HG02840 (cell line): ENCODE results near the gene KPNA3.
"Not testable (repeated sequence)": the region's sequence is repeated elsewhere in the genome, so short reads cannot be mapped to it uniquely, and the experiment has no call there.

Experiments
- ATAC-seq: cut with Tn5 transposase; IDR thresholded peaks from one replicate; pipeline ENCODE4 v1.9.1; 2021; ENCODE audit warnings: mild to moderate bottlenecking, moderate library complexity, moderate number of reproducible peaks; ENCODE audit not compliant: unreplicated experiment, low FRiP score

KPNA3 gene

GRCh38 chr13:49810567-49811526 is 18.4 kb upstream of the KPNA3 start:
- ATAC-seq, result no peak

- ATAC-seq, result no peak
Observed at GRCh38 chr13:49807681-49808080, 15.2 kb upstream of the KPNA3 start.

GRCh38 chr13:49806126-49806536 is 13.6 kb upstream of the KPNA3 start:
- ATAC-seq, result no peak

GRCh38 chr13:49803047-49803446 is 10.6 kb upstream of the KPNA3 start:
- ATAC-seq, result not testable (repeated sequence)

GRCh38 chr13:49802426-49802825 is 9.9 kb upstream of the KPNA3 start:
- no peak for ATAC-seq

GRCh38 chr13:49791711-49792549 is 552 bp downstream of the KPNA3 start:
- ATAC-seq, result peak; percentile 19

GRCh38 chr13:49791315-49791710 is 1.2 kb downstream of the KPNA3 start:
- ATAC-seq, result no peak

GRCh38 chr13:49789968-49790367 is 2.5 kb downstream of the KPNA3 start:
- ATAC-seq, result no peak

- no peak for ATAC-seq
Observed at GRCh38 chr13:49786401-49787008, 6.0 kb downstream of the KPNA3 start.

GRCh38 chr13:49784886-49785570 is 7.5 kb downstream of the KPNA3 start:
- no peak for ATAC-seq

GRCh38 chr13:49783865-49784264 is 8.6 kb downstream of the KPNA3 start:
- no peak for ATAC-seq

GRCh38 chr13:49782784-49783183 is 9.7 kb downstream of the KPNA3 start:
- no peak for ATAC-seq

- ATAC-seq, result no peak
Observed at GRCh38 chr13:49781806-49782205, 10.7 kb downstream of the KPNA3 start.

GRCh38 chr13:49779721-49780120 is 12.8 kb downstream of the KPNA3 start:
- ATAC-seq, result no peak

- no peak for ATAC-seq
Observed at GRCh38 chr13:49777746-49778614, 14.5 kb downstream of the KPNA3 start.

GRCh38 chr13:49776871-49777270 is 15.6 kb downstream of the KPNA3 start:
- ATAC-seq, result no peak

- ATAC-seq, result no peak
Observed at GRCh38 chr13:49774376-49775005, 18.0 kb downstream of the KPNA3 start.

- ATAC-seq, result no peak
Observed at GRCh38 chr13:49772828-49773227, 19.7 kb downstream of the KPNA3 start.

- ATAC-seq, result not testable (repeated sequence)
Observed at GRCh38 chr13:49761811-49762210, 30.7 kb downstream of the KPNA3 start.
